Measurements from ENCODE around the gene GOT2. TPM values are rescaled to one million over a fixed set of nuclear protein-coding genes. Genes with fewer than 3 reads are reported as not detected.

GOT2 gene
- total RNA-seq, 1 donor from 2014 or later: 54.5 TPM

- H3K27me3 Mint-ChIP-seq (ENCODE audit: low read depth): no peaks in the 10 kb centered on the region
- DNase-seq (ENCODE audit: low spot score): no peak
- TF ChIP-seq CTCF (IDR thresholded peaks at IDR 0.05): no peak
Measured at GRCh38 chr16:58717994-58718393, 16.1 kb downstream of the GOT2 start.

GRCh38 chr16:58716468-58716867, 17.6 kb downstream of the GOT2 start:
- no peak for DNase-seq (ENCODE audit: low spot score)
- H3K27me3 Mint-ChIP-seq (ENCODE audit: low read depth): no peaks in the 10 kb centered on the region
- no peaks in the 10 kb centered on the region for H3K4me1 Mint-ChIP-seq (ENCODE audit: low read depth)
- peaks cover 49% of the 10 kb centered on the region for H3K36me3 Mint-ChIP-seq (ENCODE audit: low read depth)
- no peak for TF ChIP-seq CTCF (IDR thresholded peaks at IDR 0.05)
- H3K4me3 Mint-ChIP-seq (ENCODE audit: unreplicated experiment): no peak overlapping the region
- H3K27ac Mint-ChIP-seq (ENCODE audit: unreplicated experiment): no peak overlapping the region
- H3K9me3 Mint-ChIP-seq (ENCODE audit: low read depth): no peaks in the 10 kb centered on the region

More at GRCh38 chr16:58717994-58718393, 16.1 kb downstream of the GOT2 start:
- H3K9me3 Mint-ChIP-seq (ENCODE audit: low read depth): no peaks in the 10 kb centered on the region
- no peak overlapping the region for H3K27ac Mint-ChIP-seq (ENCODE audit: unreplicated experiment)
- peaks cover 43% of the 10 kb centered on the region for H3K36me3 Mint-ChIP-seq (ENCODE audit: low read depth)
- H3K4me1 Mint-ChIP-seq (ENCODE audit: low read depth): no peaks in the 10 kb centered on the region
- H3K4me3 Mint-ChIP-seq (ENCODE audit: unreplicated experiment): no peak overlapping the region

GRCh38 chr16:58713742-58714141, 20.4 kb downstream of the GOT2 start:
- Mint-ChIP-seq H3K9me3 (ENCODE audit: low read depth) (no peaks in the 10 kb centered on the region), H3K36me3 (ENCODE audit: low read depth) (peaks cover 43% of the 10 kb centered on the region), H3K4me1 (ENCODE audit: low read depth) (no peaks in the 10 kb centered on the region), H3K27me3 (ENCODE audit: low read depth) (no peaks in the 10 kb centered on the region), H3K4me3 (ENCODE audit: unreplicated experiment) (no peak overlapping the region), H3K27ac (ENCODE audit: unreplicated experiment) (no peak overlapping the region)
- no peak for TF ChIP-seq CTCF (IDR thresholded peaks at IDR 0.05)
- DNase-seq (ENCODE audit: low spot score): no peak

GRCh38 chr16:58709333-58709732, 24.8 kb downstream of the GOT2 start:
- no peak for DNase-seq (ENCODE audit: low spot score)
- Mint-ChIP-seq H3K4me1 (ENCODE audit: low read depth) (no peaks in the 10 kb centered on the region), H3K9me3 (ENCODE audit: low read depth) (no peaks in the 10 kb centered on the region), H3K27ac (ENCODE audit: unreplicated experiment) (no peak overlapping the region), H3K27me3 (ENCODE audit: low read depth) (no peaks in the 10 kb centered on the region), H3K36me3 (ENCODE audit: low read depth) (peaks cover 27% of the 10 kb centered on the region), H3K4me3 (ENCODE audit: unreplicated experiment) (no peak overlapping the region)
- no peak for TF ChIP-seq CTCF (IDR thresholded peaks at IDR 0.05)

- no peak for DNase-seq (ENCODE audit: low spot score)
- no peak overlapping the region for H3K27ac Mint-ChIP-seq (ENCODE audit: unreplicated experiment)
- no peak for TF ChIP-seq CTCF (IDR thresholded peaks at IDR 0.05)
- no peaks in the 10 kb centered on the region for H3K4me1 Mint-ChIP-seq (ENCODE audit: low read depth)
- H3K27me3 Mint-ChIP-seq (ENCODE audit: low read depth): no peaks in the 10 kb centered on the region
- no peak overlapping the region for H3K4me3 Mint-ChIP-seq (ENCODE audit: unreplicated experiment)
- H3K36me3 Mint-ChIP-seq (ENCODE audit: low read depth): peaks cover under 1% of the 10 kb centered on the region
- peaks cover 8% of the 10 kb centered on the region for H3K9me3 Mint-ChIP-seq (ENCODE audit: low read depth)
Measured at GRCh38 chr16:58699151-58699550, 35.0 kb downstream of the GOT2 start.
